CD4-positive, alpha-beta T cell treated with Interleukin-4 for 4 hours (primary cell): ENCODE measurements around the gene RNPC3.
"Not testable (repeated sequence)": the region's sequence is repeated elsewhere in the genome, so short reads cannot be mapped to it uniquely, and the experiment has no call there.

ENCODE experiments used
- DNase-seq: peaks from one replicate; pipeline ENCODE4 v3.0.0-alpha.2; 2020

RNPC3 gene

GRCh38 chr1:103525607-103526507 is at the start of gene RNPC3:
TSS of gene RNPC3 (plus strand) at chr1:103525699. CDS start at chr1:103526071, 372 bp downstream.
- DNase-seq: peak; percentile 87

DNA sequence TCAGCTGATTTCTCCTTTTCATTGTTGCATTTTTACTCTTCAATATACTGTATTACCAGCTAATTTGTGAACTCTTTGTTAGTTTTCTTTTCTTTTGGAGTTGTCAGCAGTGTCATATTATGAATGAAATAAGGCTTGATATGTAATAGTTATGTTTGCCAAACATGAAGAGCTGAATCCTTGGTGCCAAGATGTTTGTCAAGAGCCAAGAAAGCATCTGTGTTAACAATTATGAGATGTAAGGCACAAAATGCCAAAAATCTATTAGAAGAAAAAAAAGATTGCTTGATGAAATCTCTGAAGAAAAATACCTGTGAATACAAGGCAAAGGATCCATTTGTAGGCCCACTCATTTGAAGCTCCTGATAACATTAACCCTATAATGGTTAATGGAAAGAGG is 48.4 kb upstream of the RNPC3 start:
- no peak for DNase-seq

DNA sequence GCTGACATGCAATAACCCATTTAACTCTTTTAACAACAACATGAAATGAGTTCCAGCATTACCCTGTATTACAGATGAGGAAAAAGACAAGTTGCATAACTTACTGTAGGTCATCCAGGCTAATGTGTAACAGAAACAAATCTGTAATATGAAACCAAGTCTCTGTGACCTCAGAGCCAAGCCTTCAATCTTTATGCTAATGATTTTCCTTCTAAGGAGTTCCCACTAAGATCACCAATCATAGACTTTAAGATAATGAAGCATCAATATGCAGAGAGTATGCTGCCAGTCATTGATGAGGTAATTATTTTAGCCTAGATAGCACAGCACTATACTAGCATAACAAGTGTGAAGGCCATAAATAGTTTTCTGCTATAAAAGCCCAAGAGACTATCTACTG is 35.6 kb upstream of the RNPC3 start:
- DNase-seq: no peak

GRCh38 chr1:103492003-103492625 is 33.4 kb upstream of the RNPC3 start:
- DNase-seq: no peak

DNA sequence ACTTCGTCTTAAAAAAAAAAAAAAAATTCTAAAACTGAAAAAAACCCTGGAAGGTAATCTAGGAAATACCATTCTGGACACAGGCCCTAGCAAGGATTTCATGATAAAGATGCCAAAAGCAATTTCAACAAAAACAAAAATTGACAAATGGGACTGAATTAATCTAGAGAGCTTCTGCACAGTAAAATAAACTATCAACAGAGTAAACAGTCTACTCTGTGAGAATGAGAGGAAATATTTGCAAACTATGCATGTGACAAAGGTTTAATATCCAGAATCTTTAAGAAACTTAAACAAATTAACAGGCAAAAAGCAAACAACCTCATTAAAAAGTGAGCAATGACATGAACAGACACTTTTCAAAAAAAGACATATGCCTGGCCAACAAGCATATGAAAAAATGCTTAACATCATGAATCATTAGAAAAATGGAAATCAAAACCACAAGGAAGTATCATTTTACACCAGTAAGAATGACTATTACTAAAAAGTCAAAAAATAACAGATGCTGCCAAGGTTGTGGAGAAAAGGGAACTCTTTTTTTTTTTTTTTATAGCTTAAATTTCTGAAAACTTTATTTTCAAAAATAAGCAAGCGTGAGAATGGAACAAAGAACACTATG is 29.4 kb upstream of the RNPC3 start:
- DNase-seq: no peak

GRCh38 chr1:103497404-103497803 is 28.1 kb upstream of the RNPC3 start:
- no peak for DNase-seq

- no peak for DNase-seq
Measured at GRCh38 chr1:103509250-103509649, 16.2 kb upstream of the RNPC3 start.

- no peak for DNase-seq
Measured at GRCh38 chr1:103513711-103514110, 11.8 kb upstream of the RNPC3 start.

- DNase-seq: peak; percentile 73
Measured at GRCh38 chr1:103514920-103515503, 10.5 kb upstream of the RNPC3 start.

DNA sequence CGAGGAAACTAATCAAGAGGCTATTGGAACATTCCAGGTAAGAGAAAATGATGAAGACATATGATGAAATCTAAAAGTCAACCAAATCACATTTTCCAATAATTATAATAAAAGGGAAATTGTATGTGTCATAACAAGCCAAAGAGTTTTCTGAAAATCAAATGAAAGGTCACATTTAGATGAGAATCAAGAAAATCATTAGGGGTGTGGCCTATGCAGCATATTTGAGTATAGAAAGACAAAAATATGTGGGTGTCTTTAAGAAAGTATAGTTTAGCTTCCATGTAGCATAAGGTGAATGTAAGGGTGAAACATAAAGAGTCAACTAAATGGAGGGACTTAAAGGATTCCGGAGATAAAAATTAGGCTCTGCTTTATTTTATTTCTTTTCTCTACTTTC is 9.2 kb upstream of the RNPC3 start:
- no peak for DNase-seq

- DNase-seq: no peak
Measured at GRCh38 chr1:103516693-103517092, 8.8 kb upstream of the RNPC3 start.

DNA sequence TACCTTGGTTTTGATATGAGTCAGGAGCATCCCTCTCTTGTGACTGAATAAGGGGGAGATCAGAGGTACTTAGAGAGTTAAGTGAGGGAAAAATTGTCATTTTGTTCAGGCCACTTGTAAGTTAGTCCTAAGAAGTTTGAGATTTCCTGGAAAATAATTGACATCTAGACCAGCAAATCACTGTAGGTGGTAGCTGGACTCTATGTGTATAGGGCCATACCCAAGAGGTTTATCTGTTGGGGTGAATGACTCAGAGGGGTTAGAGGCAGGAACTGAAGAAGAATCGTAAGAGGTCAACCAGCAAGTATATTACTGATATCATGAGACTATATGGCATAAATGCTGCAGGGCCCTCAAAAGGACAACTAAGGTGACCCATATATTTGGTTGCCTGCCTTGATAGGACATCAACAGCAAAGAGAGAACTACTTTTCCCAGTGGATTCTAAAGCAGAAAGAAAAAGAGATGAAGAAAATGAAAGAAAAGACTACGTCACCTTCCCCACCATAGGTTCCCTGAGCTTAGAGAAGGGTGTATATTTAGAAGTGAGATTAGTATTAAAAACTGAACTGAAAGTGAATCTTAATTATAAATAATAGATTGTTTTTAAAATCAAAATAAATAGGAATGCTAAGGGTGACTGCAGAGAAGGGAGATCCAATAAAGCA is 8.0 kb upstream of the RNPC3 start:
- no peak for DNase-seq

GRCh38 chr1:103520822-103521221 is 4.7 kb upstream of the RNPC3 start:
- DNase-seq: no peak

DNA sequence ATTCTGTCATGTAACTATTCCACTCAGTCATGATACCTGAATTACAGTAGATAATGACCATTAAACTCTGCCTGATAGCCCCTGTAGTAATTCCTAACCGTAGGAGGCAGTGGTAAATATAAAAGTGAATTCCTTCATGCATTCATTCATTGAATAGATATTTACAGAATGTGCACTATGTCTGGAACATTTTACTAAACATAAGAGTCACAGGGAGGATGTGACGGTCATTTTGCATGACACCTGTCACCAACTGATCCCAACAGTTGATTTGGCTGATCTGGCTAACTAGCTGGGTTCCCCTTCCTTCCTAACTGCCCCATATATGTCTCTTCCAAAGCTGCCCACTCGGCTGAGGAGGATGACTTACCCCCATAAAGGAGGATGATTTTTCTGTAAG is 2.2 kb upstream of the RNPC3 start:
- no peak for DNase-seq

- no peak for DNase-seq
Measured at GRCh38 chr1:103525114-103525606, 339 bp upstream of the RNPC3 start.

DNA sequence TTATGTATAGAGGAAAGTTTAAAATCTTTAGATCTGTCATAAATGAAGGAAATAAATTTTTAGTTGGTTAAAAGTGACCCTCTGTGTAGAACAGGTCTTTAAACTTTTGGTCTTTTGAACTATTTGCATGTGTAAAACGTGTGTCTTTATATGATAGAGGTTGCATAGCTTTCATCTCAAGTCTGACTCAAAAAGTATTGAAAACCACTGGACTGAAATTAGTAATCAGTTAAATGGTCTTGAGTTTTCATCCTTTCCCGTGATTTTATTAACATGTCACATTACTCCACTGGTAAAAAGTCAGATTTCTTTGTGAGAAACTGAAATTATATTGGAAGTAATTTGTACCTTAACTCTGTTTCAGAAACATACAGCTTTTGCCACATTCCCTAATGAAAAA is 1.8 kb downstream of the RNPC3 start:
- DNase-seq: no peak

DNA sequence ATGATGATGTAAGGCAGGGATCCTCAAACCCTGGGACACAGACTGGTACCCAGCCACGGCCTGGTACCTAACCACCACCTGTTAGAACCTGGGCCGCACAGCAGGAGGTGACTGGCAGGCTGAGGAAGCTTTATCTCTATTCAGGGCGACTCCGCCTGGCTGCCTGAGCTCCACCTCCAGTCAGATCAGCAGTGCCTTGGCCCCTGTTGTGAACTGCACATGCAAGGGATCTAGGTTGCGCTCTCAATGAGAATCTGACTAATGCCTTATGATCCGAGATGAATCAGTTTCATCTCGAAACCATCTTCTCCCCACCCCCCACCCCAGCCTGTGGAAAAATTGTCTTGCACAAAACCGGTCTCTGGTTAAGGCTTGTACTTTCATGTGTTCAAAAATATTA is 4.2 kb downstream of the RNPC3 start:
- DNase-seq: peak; percentile 41

DNA sequence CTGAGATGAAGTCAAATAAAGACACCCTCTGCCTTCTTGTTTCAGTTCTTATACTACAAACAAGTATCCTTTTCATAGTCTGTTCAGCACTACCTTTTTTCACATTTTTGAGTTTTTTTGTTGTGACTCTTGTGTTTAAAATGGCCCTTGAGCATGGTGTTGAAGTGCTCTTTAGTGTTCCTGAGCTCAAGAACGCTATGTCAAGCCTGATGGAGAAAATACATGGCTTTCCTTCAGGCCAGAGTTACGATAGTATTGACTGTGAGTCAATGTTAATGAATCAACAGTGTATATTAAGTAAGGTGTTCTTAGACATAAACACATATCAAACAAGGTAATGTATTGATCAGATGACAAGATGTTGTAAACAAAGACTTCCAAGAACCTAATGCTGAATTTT is 12.7 kb downstream of the RNPC3 start:
- no peak for DNase-seq

GRCh38 chr1:103541431-103541830 is 15.9 kb downstream of the RNPC3 start:
- no peak for DNase-seq

DNA sequence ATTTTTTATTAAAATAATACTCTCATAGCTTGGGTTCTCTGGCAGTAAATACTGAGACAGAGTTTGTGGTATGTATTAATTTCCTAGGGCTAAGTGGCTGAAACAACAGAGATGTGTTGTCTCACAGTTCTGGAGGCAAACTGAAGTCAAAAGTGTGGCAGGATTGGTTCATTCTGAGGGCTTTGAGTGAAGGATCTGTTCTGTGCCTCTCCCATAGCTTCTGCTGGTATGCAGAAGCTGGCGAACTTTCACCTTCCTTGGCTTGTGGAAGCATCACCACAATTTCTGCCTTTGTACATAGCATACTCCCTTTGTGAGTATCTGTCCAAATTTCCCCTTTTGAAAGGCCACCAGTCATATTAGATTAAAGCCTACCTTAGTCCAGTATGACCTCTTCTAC is 21.0 kb downstream of the RNPC3 start:
- DNase-seq: no peak

DNA sequence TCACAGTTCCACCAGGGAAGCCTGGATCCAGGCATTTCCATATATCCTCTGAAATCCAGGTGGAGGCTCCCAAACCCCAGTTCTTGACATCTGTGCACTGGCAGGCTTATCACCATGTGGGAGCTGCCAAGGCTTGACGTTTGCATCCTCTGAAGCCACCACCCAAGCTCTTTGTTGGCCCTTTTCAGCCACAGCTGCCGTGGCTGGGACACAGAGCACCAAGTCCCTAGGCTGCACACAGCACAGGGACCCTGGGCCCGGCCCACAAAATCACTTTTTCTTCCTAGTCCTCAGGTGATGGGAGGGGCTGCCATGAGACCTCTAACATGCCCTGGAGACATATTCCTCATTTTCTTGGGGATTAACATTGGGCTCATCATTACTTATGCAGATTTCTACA is 22.3 kb downstream of the RNPC3 start:
- no peak for DNase-seq

DNA sequence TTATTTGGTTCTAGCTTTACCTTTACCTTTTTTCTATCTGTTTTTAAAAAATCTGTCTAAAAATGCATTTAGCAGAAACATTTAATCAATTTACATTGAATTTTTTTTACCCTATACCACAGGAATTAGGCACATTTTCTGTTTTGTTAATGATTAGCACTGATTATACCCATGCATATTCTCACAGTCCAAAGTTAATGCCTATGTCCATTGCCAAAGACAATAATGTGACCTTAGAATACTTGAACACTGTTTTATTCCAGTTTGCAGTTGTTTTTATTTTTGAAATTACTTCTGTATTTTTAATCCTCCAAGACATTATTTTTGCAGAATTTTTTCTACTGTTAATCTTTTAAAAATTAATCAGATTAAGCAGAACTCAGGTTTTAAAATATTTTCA is 34.9 kb downstream of the RNPC3 start:
- no peak for DNase-seq

- DNase-seq: not testable (repeated sequence)
Measured at GRCh38 chr1:103561124-103561523, 35.6 kb downstream of the RNPC3 start.
